ENCODE data around the gene ATP2C2.
A peak's percentile ranks its signal among the peaks of the same experiment; 100 is the strongest.

ATP2C2 gene

GRCh38 chr16:84497418-84498222, 129.3 kb downstream of the ATP2C2 start:
- DNase-seq (ENCODE audit: low spot score): no peak

GRCh38 chr16:84498223-84498610, 129.9 kb downstream of the ATP2C2 start:
- no peak for DNase-seq (ENCODE audit: low spot score)

GRCh38 chr16:84498859-84499620, 130.7 kb downstream of the ATP2C2 start:
- DNase-seq (ENCODE audit: low spot score): no peak

- DNase-seq (ENCODE audit: low spot score): no peak
These were observed 131.3 kb downstream of the ATP2C2 start for GRCh38 chr16:84499638-84500037.

GRCh38 chr16:84500531-84500930, 132.2 kb downstream of the ATP2C2 start:
- no peak for DNase-seq (ENCODE audit: low spot score)

- DNase-seq (ENCODE audit: low spot score): no peak
These were observed 132.9 kb downstream of the ATP2C2 start for GRCh38 chr16:84501077-84501735.

GRCh38 chr16:84502075-84502474, 133.7 kb downstream of the ATP2C2 start:
- no peak for DNase-seq (ENCODE audit: low spot score)

GRCh38 chr16:84502581-84502980, 134.2 kb downstream of the ATP2C2 start:
- no peak for DNase-seq (ENCODE audit: low spot score)

GRCh38 chr16:84503751-84504395, 135.5 kb downstream of the ATP2C2 start:
- DNase-seq (ENCODE audit: low spot score): no peak

GRCh38 chr16:84504420-84505248, 136.3 kb downstream of the ATP2C2 start, which contains the start of gene MEAK7:
Gene MEAK7, minus strand, starts transcription at chr16:84504659. Its CDS starts 6,573 bp downstream, at chr16:84498086.
- DNase-seq (ENCODE audit: low spot score): peak; percentile 98

GRCh38 chr16:84505249-84506187, 137.2 kb downstream of the ATP2C2 start:
- DNase-seq (ENCODE audit: low spot score): no peak

GRCh38 chr16:84507011-84507982, 139.0 kb downstream of the ATP2C2 start:
- peak; percentile 26 for DNase-seq (ENCODE audit: low spot score)

- DNase-seq (ENCODE audit: low spot score): peak; percentile 30
These were observed 140.2 kb downstream of the ATP2C2 start for GRCh38 chr16:84508502-84508901.

GRCh38 chr16:84509032-84509950, 141.0 kb downstream of the ATP2C2 start:
- no peak for DNase-seq (ENCODE audit: low spot score)

GRCh38 chr16:84511180-84511800, 143.0 kb downstream of the ATP2C2 start:
- peak; percentile 89 for DNase-seq (ENCODE audit: low spot score)

GRCh38 chr16:84511831-84512230, 143.5 kb downstream of the ATP2C2 start:
- DNase-seq (ENCODE audit: low spot score): no peak

GRCh38 chr16:84513123-84513522, 144.8 kb downstream of the ATP2C2 start:
- no peak for DNase-seq (ENCODE audit: low spot score)
